Erythroblast (primary cell): ENCODE results near the gene DBH.

Source experiments
- GATA1 ChIP-seq: IDR thresholded peaks from 2 replicates; pipeline ENCODE4 v1.6.1; 2011; ENCODE audit warnings: low read depth, mild to moderate bottlenecking, control low read depth, low read length, moderate library complexity
- POLR2A ChIP-seq: IDR thresholded peaks from 2 replicates; pipeline ENCODE4 v1.6.1; 2011; ENCODE audit warnings: mild to moderate bottlenecking, low read length

DNA sequence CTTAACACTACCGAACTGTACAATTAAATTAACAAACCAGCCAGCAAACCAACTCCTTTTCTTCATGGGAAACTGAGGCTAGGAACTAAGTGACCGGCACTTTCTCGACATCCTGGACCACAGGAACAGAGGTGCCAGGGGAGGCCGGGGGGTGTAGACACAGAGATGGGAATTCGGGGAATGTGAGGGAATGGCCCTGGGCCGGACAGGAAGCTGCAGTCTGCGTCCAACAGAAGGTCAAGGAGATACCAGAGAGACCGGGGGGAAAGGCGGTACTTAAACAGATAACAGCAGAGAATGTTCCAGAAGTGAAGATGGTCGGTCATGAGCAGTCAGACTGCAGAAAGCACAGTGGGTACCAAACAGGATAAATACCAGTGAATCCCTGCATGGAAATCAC lies 40.3 kb downstream of the DBH start:
- TF ChIP-seq POLR2A (no peak), GATA1 (no peak)
